GM19193 (cell line): ENCODE results near the gene OR8B8.

Source experiments
- POLR2A ChIP-seq: IDR thresholded peaks from 4 replicates; pipeline ENCODE4 v1.6.1; 2011; ENCODE audit not compliant: insufficient read depth, insufficient read length; ENCODE audit errors: extremely low read depth

Gene OR8B8, protein sequence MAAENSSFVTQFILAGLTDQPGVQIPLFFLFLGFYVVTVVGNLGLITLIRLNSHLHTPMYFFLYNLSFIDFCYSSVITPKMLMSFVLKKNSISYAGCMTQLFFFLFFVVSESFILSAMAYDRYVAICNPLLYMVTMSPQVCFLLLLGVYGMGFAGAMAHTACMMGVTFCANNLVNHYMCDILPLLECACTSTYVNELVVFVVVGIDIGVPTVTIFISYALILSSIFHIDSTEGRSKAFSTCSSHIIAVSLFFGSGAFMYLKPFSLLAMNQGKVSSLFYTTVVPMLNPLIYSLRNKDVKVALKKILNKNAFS

GRCh38 chr11:124445646-124446150, at the start of gene OR8B8:
Gene OR8B8, minus strand, starts transcription at chr11:124445696. Its CDS starts 4,611 bp downstream, at chr11:124441085.
- no peak for TF ChIP-seq POLR2A

DNA sequence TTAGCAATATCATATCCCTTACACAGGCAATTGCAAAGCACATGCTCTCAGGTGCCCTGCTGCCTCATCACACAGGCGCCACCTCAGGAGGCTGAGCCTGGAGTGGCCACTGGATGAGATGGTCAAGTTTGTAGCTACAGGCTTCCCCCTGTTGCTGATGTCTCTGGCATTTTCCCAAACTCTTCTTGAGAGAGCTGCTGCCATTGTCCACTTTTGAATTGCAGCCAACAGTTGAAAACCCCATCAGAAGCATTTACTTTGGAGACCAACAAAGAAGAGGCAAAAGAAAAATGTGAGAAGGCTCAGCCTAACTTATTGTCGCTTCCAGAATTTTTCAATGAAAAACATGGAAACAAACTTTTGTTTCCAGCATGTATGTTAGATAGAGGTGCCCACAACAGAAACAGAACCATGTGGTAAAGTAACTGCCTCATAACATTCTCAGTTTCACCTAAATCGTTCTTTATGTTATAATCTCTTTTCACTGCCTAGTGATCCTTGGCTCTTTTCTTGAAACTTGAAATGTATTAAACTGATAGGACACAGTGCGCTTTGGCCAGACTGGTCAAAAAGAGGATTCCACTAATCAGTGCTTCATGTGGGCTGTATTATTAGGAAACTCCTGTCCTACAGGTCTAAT, 47.6 kb upstream of the OR8B8 start:
- TF ChIP-seq POLR2A: no peak

DNA sequence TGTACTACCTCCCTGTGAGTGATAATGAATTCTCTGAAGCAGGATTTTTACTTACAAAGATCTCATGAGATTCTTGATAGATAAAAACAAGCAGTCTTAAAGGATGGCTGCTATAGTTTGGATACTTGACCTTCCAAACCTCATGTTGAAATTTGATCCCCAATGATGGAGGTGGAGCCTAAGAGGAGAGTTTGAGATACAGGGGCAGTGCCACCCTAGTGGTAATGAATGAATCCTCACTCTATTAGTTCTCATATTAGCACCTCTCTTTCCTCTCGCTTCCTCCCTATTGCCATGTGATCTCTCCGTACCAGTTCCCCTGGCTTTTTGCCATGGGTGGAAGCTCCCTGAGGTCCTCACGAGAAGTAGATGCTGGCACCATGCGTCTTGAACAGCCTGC, 37.9 kb upstream of the OR8B8 start:
- no peak for TF ChIP-seq POLR2A

GRCh38 chr11:124482362-124483147, 37.1 kb upstream of the OR8B8 start:
- no peak for TF ChIP-seq POLR2A

DNA sequence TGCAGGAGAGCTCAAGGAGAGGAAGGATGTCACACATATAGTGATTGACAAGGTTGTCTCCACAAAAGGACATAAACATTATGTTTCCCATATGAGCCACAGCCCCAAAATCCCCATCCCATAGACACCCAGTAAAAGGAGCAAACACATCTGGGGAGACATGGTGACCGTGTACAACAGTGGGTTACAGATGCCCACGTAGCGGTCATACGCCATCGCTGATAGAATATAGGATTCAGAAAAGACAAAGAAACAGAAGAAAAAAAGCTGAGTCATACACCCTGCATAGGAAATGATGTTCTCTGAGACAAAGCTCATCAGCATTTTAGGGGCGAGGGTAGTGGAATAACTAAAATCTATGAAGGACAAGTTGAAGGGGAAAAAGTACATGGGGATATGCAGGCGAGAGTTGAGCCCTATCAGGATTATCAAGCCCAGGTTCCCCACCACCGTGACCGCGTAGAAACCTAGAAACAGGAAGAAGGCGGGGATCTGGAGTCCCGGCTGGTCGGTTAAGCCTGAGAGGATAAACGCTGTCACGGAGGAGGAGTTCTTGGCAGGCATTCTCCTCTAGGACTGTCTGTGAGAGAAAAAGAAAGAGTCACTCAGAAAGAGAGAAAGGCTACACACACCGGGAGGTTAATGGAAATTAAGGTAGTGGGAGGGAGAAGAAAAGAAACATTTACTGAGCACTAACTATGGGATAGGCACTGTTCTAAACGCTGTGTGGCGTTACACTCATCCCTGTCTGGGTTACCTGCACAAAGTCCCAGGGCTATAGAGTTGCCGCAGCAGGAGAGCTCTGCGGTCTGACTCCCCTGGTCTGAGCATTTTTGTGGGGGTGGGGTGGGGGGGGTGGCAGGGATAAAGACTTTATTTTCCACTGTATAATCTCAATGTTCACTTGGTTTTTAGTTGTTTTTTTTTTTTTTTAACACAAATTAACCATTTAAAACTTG, 36.1 kb upstream of the OR8B8 start:
- no peak for TF ChIP-seq POLR2A

DNA sequence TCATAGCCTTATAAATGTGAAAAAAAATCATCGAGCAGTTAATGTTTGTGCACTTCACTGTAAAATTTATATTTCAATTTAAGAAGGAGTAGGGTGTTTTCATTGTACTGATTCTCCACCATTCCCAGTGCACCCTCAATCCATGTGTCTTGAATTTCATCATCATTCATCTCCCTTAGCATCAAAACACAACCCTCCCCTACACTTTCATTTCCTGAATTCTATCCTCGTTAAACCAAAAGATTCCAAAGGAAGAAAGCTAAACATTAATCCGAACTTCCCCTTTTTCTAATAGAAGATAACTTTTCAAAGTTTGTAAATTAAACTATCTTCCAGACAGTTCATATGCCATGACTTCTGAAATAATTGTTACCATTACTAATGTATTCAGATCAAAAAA, 34.1 kb upstream of the OR8B8 start:
- no peak for TF ChIP-seq POLR2A

- no peak for TF ChIP-seq POLR2A
Observed at GRCh38 chr11:124475265-124475664, 29.8 kb upstream of the OR8B8 start.

DNA sequence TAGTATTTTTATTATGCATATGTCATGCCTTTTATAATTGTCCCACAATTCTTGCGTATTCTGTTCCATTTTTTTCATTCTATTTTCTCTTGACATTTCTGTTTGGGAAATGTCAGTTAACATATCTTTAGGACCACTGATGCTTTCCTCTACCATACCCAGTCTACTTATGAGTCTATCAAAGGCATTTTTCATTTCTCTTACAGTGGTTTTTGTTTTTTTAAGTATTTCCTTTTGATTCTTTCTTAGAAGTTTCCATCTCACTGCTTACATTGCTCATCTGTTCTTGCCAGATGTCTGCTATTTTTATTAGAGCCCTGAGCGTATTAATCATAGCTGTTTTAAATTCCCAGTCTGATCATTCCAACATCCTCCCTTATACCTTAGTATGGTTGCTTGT, 29.3 kb upstream of the OR8B8 start:
- no peak for TF ChIP-seq POLR2A

DNA sequence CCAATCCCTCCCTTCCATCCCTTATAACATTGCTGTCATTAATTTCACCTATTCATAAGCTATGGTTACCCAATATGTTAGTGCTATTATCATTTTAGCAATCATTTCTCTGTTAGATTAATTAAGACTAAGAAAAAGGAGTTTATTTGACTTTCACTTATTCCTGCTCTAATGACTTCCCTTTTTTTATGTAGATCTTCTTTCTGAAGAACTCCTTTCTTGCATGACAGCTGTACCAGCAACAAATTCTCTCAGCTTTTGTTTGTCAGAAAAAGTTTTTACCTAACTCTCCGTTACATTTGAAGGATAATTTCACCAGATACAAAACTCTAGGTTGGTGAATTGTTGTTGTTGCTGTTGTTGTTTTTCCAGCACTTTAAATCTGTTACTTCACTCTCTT, 28.6 kb upstream of the OR8B8 start:
- no peak for TF ChIP-seq POLR2A

DNA sequence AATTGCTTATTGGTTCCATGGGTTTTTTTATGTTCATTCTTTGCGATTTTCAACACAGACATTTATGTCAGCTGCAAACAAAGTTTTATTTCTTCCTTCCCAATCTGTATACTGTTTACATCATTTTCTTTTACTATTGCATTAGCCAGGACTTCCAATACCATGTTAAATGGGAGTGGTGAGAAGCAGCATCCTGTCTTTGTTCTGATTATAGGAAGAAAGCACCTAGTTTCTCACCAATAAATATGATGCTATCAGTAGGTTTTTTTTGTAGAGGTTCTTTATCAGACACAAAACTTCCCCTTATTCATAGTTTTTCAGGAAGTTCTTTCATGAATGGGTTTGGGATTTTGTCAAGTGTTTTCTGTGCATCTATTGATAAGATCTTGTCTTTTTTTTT, 28.0 kb upstream of the OR8B8 start:
- no peak for TF ChIP-seq POLR2A

DNA sequence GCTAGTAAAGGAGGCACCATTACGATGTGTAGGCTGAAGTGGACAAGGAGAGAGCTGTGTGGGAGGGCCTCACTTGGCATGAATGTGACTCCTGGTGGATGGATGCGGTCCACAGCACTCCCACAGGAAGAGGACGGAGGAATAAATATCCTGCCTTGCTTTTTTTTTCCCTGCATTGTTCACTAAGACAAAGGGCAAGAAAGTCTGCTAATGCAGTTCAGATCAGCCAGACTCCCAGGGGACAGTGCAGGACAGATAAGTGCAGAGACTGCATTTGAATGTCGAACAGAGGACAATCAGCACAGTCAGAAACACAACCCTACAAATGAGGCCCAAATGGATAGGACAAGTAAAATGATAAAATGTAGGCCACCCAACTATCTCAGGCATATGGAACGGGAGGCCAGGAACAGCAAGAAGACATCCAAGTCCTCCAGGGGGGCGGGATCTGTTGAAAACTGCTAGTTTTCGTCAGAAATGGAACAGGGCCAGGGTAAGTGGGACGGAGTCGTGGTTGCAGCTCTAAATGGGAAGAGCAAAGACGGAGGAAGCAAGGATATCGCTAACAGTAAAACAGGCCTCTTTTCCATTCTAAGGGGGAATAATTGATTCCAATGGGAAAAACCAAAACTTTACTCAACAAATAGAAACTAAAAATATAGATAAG, 25.2 kb upstream of the OR8B8 start:
- TF ChIP-seq POLR2A: no peak

DNA sequence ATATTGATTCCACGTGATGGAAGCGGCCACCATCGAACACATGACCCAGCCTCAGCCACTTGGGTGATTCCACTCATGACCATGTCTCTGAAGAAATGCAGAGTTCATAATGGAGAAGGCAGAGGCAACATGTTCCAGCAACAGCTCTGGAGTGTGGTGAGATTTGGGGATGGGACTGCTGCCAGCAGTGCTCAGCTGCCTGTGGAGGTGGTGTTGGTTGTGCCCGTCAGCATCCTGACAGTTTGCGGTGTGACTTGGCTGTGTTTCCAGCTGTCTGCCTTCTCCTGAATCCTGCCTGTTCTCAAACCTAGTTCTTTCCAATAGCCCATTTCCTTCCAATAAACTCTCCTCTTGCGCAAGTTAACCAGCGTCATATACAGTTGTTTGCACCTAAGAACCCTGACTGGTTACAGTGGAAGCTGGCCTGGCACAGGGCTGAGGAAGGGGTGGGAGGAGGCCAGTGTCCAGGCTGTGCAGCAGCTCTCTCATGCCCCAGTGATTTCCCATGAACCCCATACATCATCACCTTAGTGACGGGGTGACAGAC, 22.0 kb upstream of the OR8B8 start:
- no peak for TF ChIP-seq POLR2A

- no peak for TF ChIP-seq POLR2A
Observed at GRCh38 chr11:124465368-124465767, 19.9 kb upstream of the OR8B8 start.

DNA sequence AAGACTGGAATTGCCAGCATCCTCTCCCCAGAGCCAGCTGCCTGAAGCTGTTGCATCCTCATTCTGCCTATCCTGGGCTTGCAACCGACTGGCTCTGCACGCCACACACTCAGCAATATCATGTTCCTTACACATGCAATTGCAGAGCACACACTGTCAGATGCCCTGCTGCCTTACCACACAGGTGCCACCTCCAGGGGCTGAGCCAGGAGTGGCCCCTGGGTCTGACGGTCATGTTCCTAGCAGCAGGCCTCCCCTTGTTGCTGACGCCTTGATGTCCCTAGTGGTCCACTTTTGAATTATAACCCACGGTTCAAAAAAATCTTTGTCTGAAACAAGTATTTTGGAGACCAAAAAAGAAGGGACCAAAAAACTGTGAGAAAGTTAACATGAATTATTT, 18.5 kb upstream of the OR8B8 start:
- TF ChIP-seq POLR2A: no peak

DNA sequence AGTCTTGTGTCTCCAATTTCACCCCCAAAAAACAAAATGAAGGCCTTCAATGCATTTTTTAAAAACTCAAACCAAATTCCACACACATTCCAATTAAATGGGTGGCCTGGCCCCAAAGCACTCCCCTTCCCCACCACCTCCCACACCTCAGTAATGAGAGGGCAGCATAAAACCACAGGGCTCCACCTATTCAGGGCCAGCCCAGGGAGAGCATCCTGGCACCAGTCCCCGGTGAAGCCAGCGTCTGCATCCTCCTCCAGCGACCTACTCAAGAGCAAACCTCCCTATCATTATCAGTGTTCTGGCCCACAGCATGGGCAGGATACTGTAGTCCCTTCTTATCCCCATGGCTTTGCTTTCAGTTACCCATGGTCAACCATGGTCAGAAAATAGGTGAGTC, 17.8 kb upstream of the OR8B8 start:
- no peak for TF ChIP-seq POLR2A
